Measurements from ENCODE around the gene CASKIN2. TPM values are rescaled to one million over a fixed set of nuclear protein-coding genes. Genes with fewer than 3 reads are reported as not detected.

The CASKIN2 gene
- polyA plus RNA-seq, 2 of the 4 experiments (the other 2 are of a cell fraction), result 3.6 to 11.2 TPM

GRCh38 chr17:75549246-75550138 lies 34.2 kb upstream of the CASKIN2 start:
- H3K4me1 ChIP-seq, result peaks cover 46% of the 10 kb centered on the region
- TF ChIP-seq TP53 (CRISPR knock-in tag; IDR thresholded peaks at IDR 0.05) (no peak), MAFK (IDR thresholded peaks at IDR 0.05; ENCODE audit: partially characterized antibody) (no peak), NR3C1 (IDR thresholded peaks at IDR 0.05) (no peak), USF2 (IDR thresholded peaks at IDR 0.05) (peak; percentile 38; the same call in 1 of the 2 replicates), EHMT2 (IDR thresholded peaks at IDR 0.05; ENCODE audit: low read depth) (no peak), RAD21 (conservative IDR thresholded peaks at IDR 0.05 in 1 of 2, IDR thresholded peaks at IDR 0.05 in 1 of 2) (0 out of 5 replicates have a peak, but pooled peaks of 1 of the 2 experiments have one; percentile 20), MAX (IDR thresholded peaks at IDR 0.05) (0 out of 2 replicates have a peak, but pooled peaks have one; percentile 31)
- POLR2A ChIA-PET, result interaction anchor here (0.8 kb wide), 1 partner anchor 33 kb away, joined by 4 read pairs; no protein-coding TSS in a partner anchor
- peak; percentile 76 to 79 for ATAC-seq
- FAIRE-seq, result peak; percentile 7
- WGBS (ENCODE audit: missing lambda C conversion rate), result 38% methylated on average over 20 of the region's 22 CpGs
- H3K27ac ChIP-seq, result peak overlapping the region; percentile 80 to 88
- H3K4me3 ChIP-seq, result peak overlapping the region; percentile 2; the same call in 1 of the 3 replicates
- CTCF ChIA-PET, result interaction anchor here (1.1 to 2.2 kb wide), 3 partner anchors 9 to 40 kb away, joined by 3 to 7 read pairs (median 5); no protein-coding TSS in a partner anchor
- DNase-seq (ENCODE audit: low read depth in 1 of 2, low spot score in 1 of 2), result peak; percentile 70 to 74
- peak overlapping the region; percentile 75 for H3K4me2 ChIP-seq
- H3K9me3 ChIP-seq, result no peaks in the 10 kb centered on the region

- peaks cover 44% of the 10 kb centered on the region for H3K4me1 ChIP-seq
- 76% methylated on average over 5 of the region's 5 CpGs for WGBS (ENCODE audit: missing lambda C conversion rate)
- ChIA-PET CTCF (interaction anchor here (0.8 to 1.1 kb wide), 3 partner anchors 10 to 166 kb away, joined by 3 to 4 read pairs (median 3); no protein-coding TSS in a partner anchor), POLR2A (interaction anchor here (0.8 kb wide), 1 partner anchor 32 kb away, joined by 4 read pairs; no protein-coding TSS in a partner anchor)
- TF ChIP-seq CHD2 (IDR thresholded peaks at IDR 0.05; ENCODE audit: low read length, partially characterized antibody) (no peak), RFX5 (IDR thresholded peaks at IDR 0.05) (no peak), RAD21 (conservative IDR thresholded peaks at IDR 0.05 in 1 of 2, IDR thresholded peaks at IDR 0.05 in 1 of 2) (no peak), CHD4 (IDR thresholded peaks at IDR 0.05; ENCODE audit: borderline replicate concordance) (no peak), GATA3 (IDR thresholded peaks at IDR 0.05; ENCODE audit: borderline replicate concordance) (no peak), CTCF (IDR thresholded peaks at IDR 0.05) (no peak), FOSL2 (IDR thresholded peaks at IDR 0.05) (no peak), FOSL2 (CRISPR knock-in tag; IDR thresholded peaks at IDR 0.05) (no peak), HEYL (CRISPR knock-in tag; IDR thresholded peaks at IDR 0.05) (no peak), NPAS2 (CRISPR knock-in tag; IDR thresholded peaks at IDR 0.05; ENCODE audit: borderline replicate concordance) (no peak), RCOR1 (IDR thresholded peaks at IDR 0.05; ENCODE audit: low read depth, low read length) (no peak), RNF2 (IDR thresholded peaks at IDR 0.05; ENCODE audit: borderline replicate concordance, low read depth) (no peak), TP53 (CRISPR knock-in tag; IDR thresholded peaks at IDR 0.05) (no peak), MYC (IDR thresholded peaks at IDR 0.05; ENCODE audit: borderline replicate concordance, low read length) (no peak), JUNB (IDR thresholded peaks at IDR 0.05) (no peak)
- H3K27ac ChIP-seq, result peak overlapping the region; percentile 80 to 88
- FAIRE-seq, result no peak
- DNase-seq (ENCODE audit: low read depth in 1 of 2, low spot score in 1 of 2), result no peak
- ATAC-seq, result peak in 1 of 2 experiments; percentile 6; a peak in 1 of 6 replicates
- no peaks in the 10 kb centered on the region for H3K9me3 ChIP-seq
- peak overlapping the region; percentile 75 for H3K4me2 ChIP-seq
- H3K4me3 ChIP-seq, result no peak overlapping the region
These were observed 33.5 kb upstream of the CASKIN2 start for GRCh38 chr17:75548813-75549212.

Data from A549 (cell line).